Body of pancreas (tissue), 4 donors: ENCODE data around the gene ARMCX6. TPM values are rescaled to one million over a fixed set of nuclear protein-coding genes. Genes with fewer than 3 reads are reported as not detected.
"Not testable (repeated sequence)": the region's sequence is repeated elsewhere in the genome, so short reads cannot be mapped to it uniquely, and the experiment has no call there.

Experiments used
- ATAC-seq: fragments of 150-250 bp; one replicate; pipeline ENCODE4 v1.9.1; 2016
- DNase-seq, 4 donors: peaks; one replicate each; pipeline ENCODE4 v3.0.0-alpha.2; 2019
- H3K27ac ChIP-seq, 4 donors: fragments of 200-600 bp; sonication (generic); 1 replicate in 3 of 4; 2 replicates in 1 of 4; pipeline versions ENCODE4 v1.5.1 to v1.6.1; 2016 to 2019; ENCODE audit warnings: mild to moderate bottlenecking in 1 of 4, mixed read lengths in 1 of 4, moderate library complexity in 1 of 4
- H3K27me3 ChIP-seq, 2 donors: fragments of 200-600 bp; sonication (generic); one replicate each; pipeline ENCODE4 v1.6.0; 2016; ENCODE audit warnings: mild to moderate bottlenecking in 1 of 2
- H3K36me3 ChIP-seq, 2 donors: fragments of 200-600 bp; sonication (generic); replicated peaks in 1 of 2; 2 replicates each; pipeline ENCODE4 v1.5.1; 2016; ENCODE audit warnings: low read depth in 2 of 2; ENCODE audit not compliant: insufficient read depth in 1 of 2
- H3K4me1 ChIP-seq: fragments of 200-600 bp; sonication (generic); one replicate; pipeline ENCODE4 v1.6.0; 2016
- H3K4me3 ChIP-seq, 2 donors: fragments of 200-600 bp; sonication (generic); 1 replicate in 1 of 2; 2 replicates in 1 of 2; pipeline ENCODE4 v1.5.1; 2016 to 2019
- H3K9me3 ChIP-seq, 3 donors: fragments of 200-600 bp; sonication (generic); 1 replicate in 2 of 3; 2 replicates in 1 of 3; pipeline ENCODE4 v1.5.1; 2016
- CTCF ChIP-seq, 7 experiments: fragments of 450-650 bp in 4 of 7; fragments of 200-600 bp in 3 of 7; sonication (generic) in 3 of 7; IDR thresholded peaks; one replicate each; pipeline ENCODE4 v1.5.1; 2016 to 2019; ENCODE audit warnings: antibody characterized with exemption in 7 of 7
- POLR2A ChIP-seq, 3 donors: fragments of 450-650 bp; IDR thresholded peaks; one replicate each; pipeline ENCODE4 v1.6.1; 2016; ENCODE audit warnings: antibody characterized with exemption in 3 of 3, mild to moderate bottlenecking in 2 of 3
- WGBS, 2 donors: methylation state at CpG; one replicate each; pipeline ENCODE4 v1.1.5; 2017; 5-methylcytosine and 5-hydroxymethylcytosine counted together
- intact Hi-C: fragments of 100-400 bp; cut with DNase I; formaldehyde crosslinking; loops from one replicate; pipeline ENCODE4 v1.15.1; 2023
- total RNA-seq, 2 donors: library from RNA; depleted of rRNA; stranded (reverse); fragments of >200 nt; gene quantifications; one replicate each; pipeline ENCODE4 v1.1.0, GENCODE V29; 2016

The ARMCX6 gene
- total RNA-seq, 2 donors from 2014 or later = 13.5 to 18.5 TPM

GRCh38 chrX:101656817-101657216, 39.0 kb upstream of the ARMCX6 start:
- WGBS, 2 donors = 80 to 100% methylated on average over 1 to 7 of the region's 13 CpGs
- DNase-seq (no peak), ATAC-seq (no peak)
- Histone ChIP-seq H3K27me3 (no peaks in the 10 kb centered on the region), H3K27ac (no peak overlapping the region), H3K36me3 (no peaks in the 10 kb centered on the region), H3K9me3 (no peaks in the 10 kb centered on the region), H3K4me3 (no peak overlapping the region), H3K4me1 (no peaks in the 10 kb centered on the region)
- no peak for TF ChIP-seq POLR2A (IDR thresholded peaks at IDR 0.05)
- intact Hi-C loops = no loop called here

GRCh38 chrX:101655534-101655933, 37.7 kb upstream of the ARMCX6 start:
- H3K36me3 ChIP-seq = no peaks in the 10 kb centered on the region
- TF ChIP-seq POLR2A (IDR thresholded peaks at IDR 0.05) (no peak), CTCF (IDR thresholded peaks at IDR 0.05) (no peak)
- ATAC-seq (no peak), DNase-seq (no peak)
- H3K27ac ChIP-seq = no peak overlapping the region
- intact Hi-C loops = no loop called here
- H3K4me3 ChIP-seq = no peak overlapping the region
- H3K27me3 ChIP-seq = no peaks in the 10 kb centered on the region
- H3K9me3 ChIP-seq = no peaks in the 10 kb centered on the region
- no peaks in the 10 kb centered on the region for H3K4me1 ChIP-seq
- WGBS, 2 donors = 67 to 74% methylated on average over 3 of the region's 3 CpGs

GRCh38 chrX:101647716-101648115, 29.9 kb upstream of the ARMCX6 start:
- not testable (repeated sequence) for DNase-seq, H3K36me3 ChIP-seq, ATAC-seq

GRCh38 chrX:101642093-101642492, 24.3 kb upstream of the ARMCX6 start:
- Histone ChIP-seq H3K27me3 (no peaks in the 10 kb centered on the region), H3K4me1 (no peaks in the 10 kb centered on the region), H3K4me3 (no peak overlapping the region), H3K27ac (no peak overlapping the region), H3K9me3 (no peaks in the 10 kb centered on the region), H3K36me3 (no peaks in the 10 kb centered on the region)
- intact Hi-C loops = no loop called here
- TF ChIP-seq POLR2A (IDR thresholded peaks at IDR 0.05) (no peak), CTCF (IDR thresholded peaks at IDR 0.05) (no peak)
- DNase-seq (no peak), ATAC-seq (no peak)
- 43 to 52% methylated on average over 1 of the region's 1 CpG for WGBS, 2 donors

More at GRCh38 chrX:101647716-101648115, 29.9 kb upstream of the ARMCX6 start:
- H3K27me3 ChIP-seq, H3K27ac ChIP-seq, H3K4me1 ChIP-seq, intact Hi-C loops, H3K9me3 ChIP-seq, H3K4me3 ChIP-seq: not testable (repeated sequence)

GRCh38 chrX:101639583-101639982, 21.8 kb upstream of the ARMCX6 start:
- ATAC-seq (no peak), DNase-seq (no peak)
- no peak overlapping the region for H3K27ac ChIP-seq
- no peaks in the 10 kb centered on the region for H3K27me3 ChIP-seq
- intact Hi-C loops = no loop called here
- H3K9me3 ChIP-seq = no peaks in the 10 kb centered on the region
- H3K4me3 ChIP-seq = no peak overlapping the region
- H3K4me1 ChIP-seq = no peaks in the 10 kb centered on the region
- H3K36me3 ChIP-seq = no peaks in the 10 kb centered on the region
- no peak for TF ChIP-seq POLR2A (IDR thresholded peaks at IDR 0.05)
- TF ChIP-seq CTCF (IDR thresholded peaks at IDR 0.05) = no peak

- ATAC-seq (no peak), DNase-seq (peak in 1 of 4 donors; percentile 26)
- intact Hi-C loops = no loop called here
- TF ChIP-seq POLR2A (IDR thresholded peaks at IDR 0.05) = no peak
- no peak for TF ChIP-seq CTCF (IDR thresholded peaks at IDR 0.05)
- Histone ChIP-seq H3K9me3 (no peaks in the 10 kb centered on the region), H3K36me3 (no peaks in the 10 kb centered on the region), H3K4me3 (no peak overlapping the region), H3K27me3 (no peaks in the 10 kb centered on the region), H3K27ac (no peak overlapping the region), H3K4me1 (peaks cover 12% of the 10 kb centered on the region)
These were observed 1.6 kb upstream of the ARMCX6 start for GRCh38 chrX:101619364-101619763.
